T47D (cell line): ENCODE results near the gene PROCR.
"Not testable (repeated sequence)": the region's sequence is repeated elsewhere in the genome, so short reads cannot be mapped to it uniquely, and the experiment has no call there.

Source experiments
- DNase-seq, 2 experiments: peaks; one replicate each; pipeline versions ENCODE4 v3.0.0 to v3.0.0-alpha.2; 2011 to 2012; ENCODE audit warnings: low read depth in 1 of 2, low spot score in 1 of 2
- JUND ChIP-seq: IDR thresholded peaks from 2 replicates; pipeline ENCODE4 v1.6.1; 2012; ENCODE audit warnings: low read depth
- in situ Hi-C: cut with HindIII; loops from 2 replicates; pipeline ENCODE4 v1.10.0; 2016; ENCODE audit warnings: low sequenced_read_pairs, low pct_unique_long_range_greater_than_20kb

The PROCR gene

DNA sequence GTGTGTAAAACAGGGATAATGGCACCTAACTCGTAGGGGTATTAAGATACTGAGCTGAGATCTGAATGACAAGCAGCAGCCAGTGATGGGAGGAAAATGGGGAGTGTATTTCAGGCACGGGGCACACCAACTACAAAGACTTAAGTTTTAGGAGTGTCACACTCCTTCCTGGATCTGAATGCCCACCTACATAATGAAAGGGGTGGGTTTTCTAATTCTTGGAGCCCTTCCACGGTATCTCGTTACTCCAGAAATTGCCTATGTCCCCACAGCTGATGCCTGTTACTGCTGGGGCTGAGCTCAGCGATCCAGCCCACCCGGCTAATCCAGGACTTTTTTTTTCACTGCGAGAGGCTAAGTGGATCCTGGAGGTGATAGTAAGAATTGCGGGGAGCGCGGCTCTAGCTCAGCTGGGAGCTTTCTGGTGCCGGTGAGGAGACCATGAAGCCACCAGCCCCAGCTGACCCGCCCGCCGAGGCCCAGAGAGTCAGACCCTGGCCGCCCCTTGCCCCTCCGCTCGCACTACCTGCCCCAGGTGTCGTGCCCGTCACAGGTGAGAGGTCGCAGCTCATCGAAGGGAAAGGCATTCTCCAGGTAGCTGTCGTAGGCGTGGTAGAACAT, 25.5 kb upstream of the PROCR start:
- DNase-seq: peak in 1 of 2 experiments; percentile 19
- in situ Hi-C loops: no loop called here
- TF ChIP-seq JUND: no peak

- in situ Hi-C loops: no loop called here
- no peak for TF ChIP-seq JUND
- peak; percentile 97 to 98 for DNase-seq
Observed at GRCh38 chr20:35146920-35147574, 24.8 kb upstream of the PROCR start, which contains the start of gene EDEM2. EDEM2 (minus strand) TSS chr20:35147336; CDS start chr20:35147258, 78 bp downstream.

GRCh38 chr20:35147575-35148071, 24.2 kb upstream of the PROCR start:
- in situ Hi-C loops, DNase-seq: not testable (repeated sequence)

DNA sequence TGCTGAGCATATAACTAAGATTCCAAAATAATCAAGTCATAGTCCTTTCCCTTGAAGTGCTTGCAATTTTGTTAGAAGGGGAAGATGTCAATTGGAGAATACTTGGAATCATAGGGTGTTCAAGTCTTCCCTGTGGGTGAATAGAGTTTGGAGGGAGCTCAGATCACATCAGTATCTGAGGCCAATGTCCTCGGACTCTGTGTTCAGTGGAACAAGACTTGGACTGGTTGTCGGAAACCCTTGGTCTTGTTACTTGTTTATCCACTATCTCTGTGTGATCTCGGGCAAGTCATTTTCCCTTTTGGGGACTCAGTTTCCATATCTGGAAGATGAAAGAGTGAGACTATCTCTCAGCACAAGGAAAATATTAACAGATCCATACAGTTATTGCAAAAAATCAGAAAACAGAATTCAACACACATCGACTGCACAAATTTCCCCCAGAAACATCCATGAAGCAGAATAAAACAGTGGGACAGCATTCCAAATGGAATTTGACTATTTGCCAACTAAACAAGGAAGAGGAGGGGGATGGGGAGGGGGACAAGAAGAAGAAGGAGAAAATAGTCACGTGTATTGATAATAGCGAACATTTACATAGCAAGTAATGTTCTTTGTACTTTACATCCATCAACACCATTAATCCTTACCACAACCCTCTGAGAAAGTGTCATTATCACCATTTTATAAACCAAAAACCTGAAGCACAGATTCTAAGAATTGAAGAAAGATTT, 20.9 kb upstream of the PROCR start:
- in situ Hi-C loops: no loop called here
- no peak for DNase-seq
- TF ChIP-seq JUND: no peak

DNA sequence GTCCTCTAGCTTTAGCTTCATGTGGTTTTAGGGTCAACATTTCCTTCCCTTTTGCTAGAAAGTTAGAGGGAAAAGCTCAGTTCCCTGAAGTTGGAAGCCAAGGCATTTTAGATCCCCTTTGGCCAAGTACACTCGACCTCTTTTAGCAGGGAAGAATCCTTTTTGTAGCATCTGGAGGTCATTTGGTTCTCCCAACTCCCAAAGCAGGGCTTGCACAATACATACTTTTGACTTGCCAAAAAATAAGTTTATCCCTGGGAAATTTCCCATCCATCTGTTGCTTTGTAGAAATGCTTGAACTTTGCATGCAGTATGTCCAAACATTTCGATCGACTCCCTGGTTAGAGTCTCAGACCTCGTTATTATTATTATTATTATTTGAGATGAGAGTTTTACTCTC, 20.1 kb upstream of the PROCR start:
- DNase-seq: no peak
- no peak for TF ChIP-seq JUND
- in situ Hi-C loops: no loop called here

GRCh38 chr20:35155936-35156335, 15.9 kb upstream of the PROCR start:
- TF ChIP-seq JUND: no peak
- no peak for DNase-seq
- in situ Hi-C loops: no loop called here

GRCh38 chr20:35156978-35157377, 14.9 kb upstream of the PROCR start:
- DNase-seq: no peak
- no peak for TF ChIP-seq JUND
- in situ Hi-C loops: no loop called here

DNA sequence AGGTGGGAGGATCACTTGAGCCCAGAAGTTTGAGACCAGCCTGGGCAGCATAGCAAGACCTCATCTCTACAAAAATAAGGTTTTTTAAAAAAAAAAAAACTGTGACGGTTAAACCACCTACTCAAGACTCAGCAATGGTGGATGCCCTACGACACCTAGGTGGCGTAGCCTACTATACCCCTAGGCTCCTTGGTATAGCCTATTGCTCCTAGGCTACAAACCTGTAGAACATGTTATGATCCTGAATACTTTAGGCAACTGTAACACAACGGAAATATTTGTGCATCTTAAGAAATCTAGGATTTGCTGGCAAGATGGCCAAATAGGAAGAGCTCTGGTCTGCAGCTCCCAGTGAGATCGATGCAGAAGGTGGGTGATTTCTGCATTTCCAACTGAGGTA, 11.5 kb upstream of the PROCR start:
- DNase-seq, in situ Hi-C loops: not testable (repeated sequence)

- DNase-seq, in situ Hi-C loops: not testable (repeated sequence)
Observed at GRCh38 chr20:35164531-35164930, 7.3 kb upstream of the PROCR start.

DNA sequence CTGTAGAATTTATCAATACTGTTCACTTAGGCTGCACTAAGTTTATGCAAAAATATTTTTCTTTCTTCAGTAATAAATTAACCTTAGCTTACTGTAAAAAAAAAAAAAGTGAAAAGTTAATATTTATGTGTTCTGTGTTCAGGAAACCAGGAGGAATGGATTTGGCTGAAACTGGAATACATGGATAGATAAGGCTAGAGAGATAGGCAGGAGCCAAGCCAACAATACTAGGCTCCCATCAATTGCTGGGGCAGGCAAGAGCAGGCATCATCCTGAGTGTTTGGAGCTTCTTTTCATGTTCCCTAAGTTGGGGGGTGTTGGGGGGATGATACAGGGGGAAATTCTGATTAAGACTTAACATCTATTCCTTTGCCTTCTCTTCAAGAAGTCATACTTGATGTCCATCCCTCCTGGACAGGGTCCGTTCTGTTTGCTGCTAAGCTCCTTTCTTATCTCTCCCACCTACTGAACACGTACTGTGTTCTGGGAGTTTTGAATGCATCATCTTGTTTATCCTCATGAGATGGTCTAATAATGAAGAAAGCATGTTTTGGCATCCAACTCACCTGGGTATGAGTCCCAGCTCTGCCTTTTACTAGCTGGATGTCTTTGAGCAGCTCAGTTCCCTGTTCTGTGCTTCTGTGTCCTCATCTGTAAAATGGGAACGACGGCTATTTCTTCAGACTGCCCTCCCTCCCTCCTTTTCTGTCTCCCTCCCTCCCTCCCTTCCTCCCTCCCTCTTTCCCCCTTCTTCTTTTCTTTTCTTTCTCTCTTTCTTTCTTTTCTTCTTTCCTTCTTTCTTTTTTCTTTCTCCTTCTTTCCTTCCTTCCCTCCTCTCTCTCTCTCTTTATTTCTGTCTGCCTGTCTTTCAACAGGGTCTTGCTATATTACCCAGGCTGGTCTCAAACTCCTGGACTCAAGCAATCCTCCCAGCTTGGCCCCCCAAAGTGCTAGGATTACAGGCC, 6.4 kb upstream of the PROCR start:
- in situ Hi-C loops: no loop called here

DNA sequence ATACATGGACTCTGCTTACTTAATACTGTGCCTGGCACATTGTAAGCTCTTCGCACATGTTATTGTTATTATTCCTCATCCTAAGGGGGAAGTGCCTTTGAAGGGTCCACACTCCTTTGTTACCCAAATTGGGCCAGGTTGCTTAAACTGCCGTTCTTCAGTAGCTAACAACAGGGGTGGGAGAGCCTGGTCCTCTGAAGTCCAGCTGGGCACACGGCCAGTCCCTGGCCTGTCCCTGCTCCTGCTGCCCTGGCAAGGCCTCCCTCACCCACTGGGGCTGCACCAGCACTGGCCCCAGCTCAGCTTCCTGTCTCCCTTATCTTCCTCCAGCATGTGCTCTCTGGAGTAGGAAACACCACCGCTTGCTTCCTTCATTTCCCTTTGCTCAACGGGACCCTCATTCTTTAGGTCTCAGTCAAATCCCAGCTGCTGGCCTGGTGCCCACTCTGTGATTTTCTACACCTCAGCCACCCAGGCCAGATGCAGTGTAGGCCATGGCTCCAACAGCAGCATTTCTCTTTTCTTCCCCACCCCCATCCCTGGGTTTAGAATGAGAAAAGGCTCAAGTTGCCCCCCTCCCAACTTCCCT, 5.5 kb upstream of the PROCR start:
- in situ Hi-C loops: no loop called here
- no peak for TF ChIP-seq JUND
- DNase-seq: no peak

More for the DNA sequence above, 6.4 kb upstream of the PROCR start:
- TF ChIP-seq JUND: no peak
- no peak for DNase-seq

DNA sequence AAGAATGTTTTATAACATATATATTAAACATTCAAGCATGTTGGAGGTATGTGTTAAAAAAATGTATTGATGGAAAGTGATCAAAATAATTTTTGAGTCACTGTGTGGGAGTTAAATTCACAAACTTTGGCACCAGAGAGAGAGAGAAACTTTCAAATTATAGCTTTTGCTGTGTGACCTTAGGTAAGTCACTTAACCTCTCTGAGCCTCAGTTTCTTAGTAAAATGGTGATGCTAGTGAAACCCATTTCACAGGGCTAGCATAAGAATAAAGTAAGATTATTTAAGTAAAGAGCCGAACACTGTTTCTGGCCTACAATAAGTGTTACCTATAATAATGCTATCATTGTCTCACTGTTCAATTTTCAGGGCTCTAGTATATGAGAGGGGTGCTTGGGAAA, 4.1 kb upstream of the PROCR start:
- no peak for TF ChIP-seq JUND
- DNase-seq: no peak
- in situ Hi-C loops: no loop called here

- DNase-seq, in situ Hi-C loops: not testable (repeated sequence)
Observed at GRCh38 chr20:35168701-35169409, 3.0 kb upstream of the PROCR start.
